ENCODE data around the gene CNOT10. TPM values are rescaled to one million over a fixed set of nuclear protein-coding genes. Genes with fewer than 3 reads are reported as not detected.

The CNOT10 gene
- total and polyA plus RNA-seq, 7 donors = 10.3 to 18.1 (median 11.7) TPM

DNA sequence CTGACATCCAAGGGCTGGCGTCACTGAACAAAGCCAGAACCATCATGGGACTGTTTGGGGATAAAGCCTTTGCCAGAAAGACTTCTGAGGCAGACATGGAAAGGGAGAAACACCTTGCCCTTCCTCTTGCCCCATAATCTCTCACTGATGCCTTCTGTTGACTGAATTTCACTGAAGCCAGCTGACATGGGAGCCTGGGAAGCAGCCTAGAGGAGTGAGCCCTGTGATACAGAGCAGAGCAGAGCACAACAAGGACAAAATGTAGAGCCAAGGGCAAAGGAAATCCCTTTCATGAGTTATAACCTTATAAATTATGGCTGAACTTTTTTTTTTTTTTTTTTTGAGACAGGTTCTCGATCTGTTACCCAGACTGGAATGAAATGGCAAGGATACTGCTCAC is 9.8 kb upstream of the CNOT10 start:
- intact Hi-C loops (cut with DNase I) = no loop called here
- Histone ChIP-seq H3K36me3 (ENCODE audit: insufficient read depth in 1 of 2, low read depth in 1 of 2) (no peaks in the 10 kb centered on the region), H3K4me1 (no peaks in the 10 kb centered on the region), H3K27ac (no peak overlapping the region), H3K27me3 (ENCODE audit: insufficient read depth in 3 of 3, low read length in 2 of 3) (no peaks in the 10 kb centered on the region), H3K4me3 (no peak overlapping the region), H3K9me3 (no peaks in the 10 kb centered on the region)
- DNase-seq (no peak), ATAC-seq (no peak)
- TF ChIP-seq, protein P1, sequence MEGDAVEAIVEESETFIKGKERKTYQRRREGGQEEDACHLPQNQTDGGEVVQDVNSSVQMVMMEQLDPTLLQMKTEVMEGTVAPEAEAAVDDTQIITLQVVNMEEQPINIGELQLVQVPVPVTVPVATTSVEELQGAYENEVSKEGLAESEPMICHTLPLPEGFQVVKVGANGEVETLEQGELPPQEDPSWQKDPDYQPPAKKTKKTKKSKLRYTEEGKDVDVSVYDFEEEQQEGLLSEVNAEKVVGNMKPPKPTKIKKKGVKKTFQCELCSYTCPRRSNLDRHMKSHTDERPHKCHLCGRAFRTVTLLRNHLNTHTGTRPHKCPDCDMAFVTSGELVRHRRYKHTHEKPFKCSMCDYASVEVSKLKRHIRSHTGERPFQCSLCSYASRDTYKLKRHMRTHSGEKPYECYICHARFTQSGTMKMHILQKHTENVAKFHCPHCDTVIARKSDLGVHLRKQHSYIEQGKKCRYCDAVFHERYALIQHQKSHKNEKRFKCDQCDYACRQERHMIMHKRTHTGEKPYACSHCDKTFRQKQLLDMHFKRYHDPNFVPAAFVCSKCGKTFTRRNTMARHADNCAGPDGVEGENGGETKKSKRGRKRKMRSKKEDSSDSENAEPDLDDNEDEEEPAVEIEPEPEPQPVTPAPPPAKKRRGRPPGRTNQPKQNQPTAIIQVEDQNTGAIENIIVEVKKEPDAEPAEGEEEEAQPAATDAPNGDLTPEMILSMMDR (IDR thresholded peaks at IDR 0.05) = no peak
- WGBS, 3 donors = 67 to 77% (median 76%) methylated on average over 1 to 2 of the region's 2 CpGs

DNA sequence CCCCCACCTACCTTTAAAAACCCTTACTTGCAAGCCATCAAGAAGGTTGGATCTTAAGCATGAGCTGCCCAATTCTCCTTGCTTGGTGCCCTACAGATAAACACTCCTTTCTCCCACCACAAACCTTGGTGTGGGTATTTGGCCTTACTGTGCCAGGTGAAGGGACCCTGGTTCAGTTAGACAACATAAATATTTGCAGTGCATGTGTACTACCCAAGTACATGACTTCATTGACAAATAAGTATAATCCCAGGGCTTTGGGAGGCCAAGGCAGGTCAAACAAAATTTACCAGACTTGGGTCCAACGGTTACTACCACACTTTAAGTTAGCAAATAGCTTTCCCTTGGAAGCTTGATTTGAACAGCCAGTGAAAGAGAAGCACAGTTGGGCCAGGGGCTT is 9.3 kb upstream of the CNOT10 start:
- no peak overlapping the region for H3K4me3 ChIP-seq
- no peaks in the 10 kb centered on the region for H3K9me3 ChIP-seq
- H3K4me1 ChIP-seq = no peaks in the 10 kb centered on the region
- ATAC-seq (no peak), DNase-seq (no peak)
- intact Hi-C loops (cut with DNase I) = no loop called here
- WGBS, 3 donors = 73 to 78% (median 74%) methylated on average over 1 of the region's 1 CpG
- no peak overlapping the region for H3K27ac ChIP-seq
- H3K27me3 ChIP-seq (ENCODE audit: insufficient read depth in 3 of 3, low read length in 2 of 3) = no peaks in the 10 kb centered on the region
- no peaks in the 10 kb centered on the region for H3K36me3 ChIP-seq (ENCODE audit: insufficient read depth in 1 of 2, low read depth in 1 of 2)
- TF ChIP-seq, protein P1 (IDR thresholded peaks at IDR 0.05) = no peak

DNA sequence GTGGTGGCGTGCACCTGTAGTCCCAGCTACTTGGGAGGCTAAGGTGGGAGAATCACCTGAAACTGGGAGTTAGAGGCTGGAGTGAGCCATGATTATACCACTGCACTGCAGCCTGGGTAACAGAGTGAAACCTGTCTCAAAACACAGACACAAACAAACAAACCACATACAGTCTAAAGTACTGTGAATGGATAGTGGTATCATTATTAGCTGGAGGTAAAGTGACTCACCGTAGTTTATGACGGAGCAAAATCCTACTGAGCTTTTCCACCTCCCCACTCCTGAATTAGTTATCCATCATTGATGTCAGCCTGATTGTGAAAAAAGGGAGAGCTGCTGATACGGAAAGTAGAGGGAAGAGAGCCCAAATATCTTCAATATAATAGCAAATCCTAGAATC is 3.2 kb upstream of the CNOT10 start:
- no peak overlapping the region for H3K27ac ChIP-seq
- no peaks in the 10 kb centered on the region for H3K36me3 ChIP-seq (ENCODE audit: insufficient read depth in 1 of 2, low read depth in 1 of 2)
- TF ChIP-seq, protein P1 (IDR thresholded peaks at IDR 0.05) = no peak
- H3K27me3 ChIP-seq (ENCODE audit: insufficient read depth in 3 of 3, low read length in 2 of 3) = no peaks in the 10 kb centered on the region
- intact Hi-C loops (cut with DNase I) = loop anchor here (5.0 to 10.0 kb wide), 2 partner anchors 107 to 110 kb away; partner anchors contain the start of gene DYNC1LI1 (in 2 of the 2)
- H3K4me1 ChIP-seq = peaks cover 10% of the 10 kb centered on the region
- H3K9me3 ChIP-seq = no peaks in the 10 kb centered on the region
- DNase-seq (no peak), ATAC-seq (no peak)
- no peak overlapping the region for H3K4me3 ChIP-seq
- 82 to 92% (median 90%) methylated on average over 4 of the region's 4 CpGs for WGBS, 3 donors

DNA sequence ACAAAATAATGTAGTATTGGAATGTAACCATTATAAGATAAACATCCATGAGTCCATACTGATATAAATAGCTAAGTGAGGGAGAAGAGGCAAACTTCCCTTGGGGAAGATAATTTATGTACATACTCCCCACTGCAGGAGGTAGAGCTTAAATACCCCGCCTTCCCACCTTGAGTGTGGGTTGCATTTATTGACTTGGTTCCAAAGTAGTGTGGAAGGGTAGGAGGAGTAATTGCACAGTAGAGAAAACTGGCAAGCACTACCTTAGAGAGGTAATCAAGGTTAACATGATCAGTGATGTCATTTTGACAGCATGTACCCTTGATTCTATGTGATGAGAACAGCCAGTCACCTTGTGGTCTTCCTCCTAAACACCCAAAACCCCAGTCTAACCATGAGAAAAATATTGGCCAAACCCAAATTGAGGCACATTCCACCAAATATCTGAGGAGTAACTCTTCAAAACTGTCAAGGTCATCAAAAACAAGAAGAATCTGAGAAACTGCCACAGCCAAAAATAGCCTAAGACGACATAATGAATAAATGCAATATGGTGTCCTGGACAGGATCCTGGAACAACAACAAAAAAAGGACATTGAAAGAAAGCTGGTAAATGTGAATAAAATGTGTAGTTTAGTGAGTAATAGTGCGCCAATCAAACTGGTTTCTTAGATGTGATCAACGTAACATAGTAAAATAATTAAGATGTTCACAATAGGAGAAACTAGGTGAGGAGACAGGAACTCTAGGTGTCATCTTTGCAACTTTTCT is 774 bp upstream of the CNOT10 start:
- TF ChIP-seq, protein P1 (IDR thresholded peaks at IDR 0.05) = no peak
- Histone ChIP-seq H3K27me3 (ENCODE audit: insufficient read depth in 3 of 3, low read length in 2 of 3) (no peaks in the 10 kb centered on the region), H3K4me1 (peaks cover 10% of the 10 kb centered on the region), H3K4me3 (peak overlapping the region; percentile 85), H3K9me3 (no peaks in the 10 kb centered on the region), H3K36me3 (ENCODE audit: insufficient read depth in 1 of 2, low read depth in 1 of 2) (no peaks in the 10 kb centered on the region), H3K27ac (peak overlapping the region; percentile 78)
- WGBS, 3 donors = 45 to 47% (median 46%) methylated on average over 4 of the region's 4 CpGs
- intact Hi-C loops (cut with DNase I) = loop anchor here (5.0 to 10.0 kb wide), 2 partner anchors 109 to 112 kb away; partner anchors contain the start of gene DYNC1LI1 (in 2 of the 2)
- DNase-seq = no peak
- no peak for ATAC-seq
